ENCODE measurements around the gene IFI35. TPM values are rescaled to one million over a fixed set of nuclear protein-coding genes. Genes with fewer than 3 reads are reported as not detected.
A peak's percentile ranks its signal among the peaks of the same experiment; 100 is the strongest.

IFI35 gene
- total and polyA plus RNA-seq, 2 donors from 2014 or later = 41.4 to 58.6 TPM

GRCh38 chr17:42980766-42981397 lies 25.7 kb upstream of the IFI35 start:
- intact Hi-C loops (cut with DNase I) = no loop called here
- H3K27me3 ChIP-seq (ENCODE audit: control insufficient read depth, insufficient read depth, low read length) = no peaks in the 10 kb centered on the region
- peak overlapping the region; percentile 41 to 76 (median 48) for H3K9ac ChIP-seq (ENCODE audit: low read length in 3 of 3)
- peak overlapping the region; percentile 59 to 92 (median 89) for H3K4me3 ChIP-seq (ENCODE audit: low read length in 3 of 3)
- H3K36me3 ChIP-seq (ENCODE audit: control insufficient read depth in 2 of 3, insufficient read depth in 3 of 3, low read length in 3 of 3) = peaks cover 0 to 2% (median 0%) of the 10 kb centered on the region in 3 donors
- no peak for TF ChIP-seq CTCF (IDR thresholded peaks at IDR 0.05; ENCODE audit: borderline replicate concordance, extremely low read depth, insufficient read depth)
- H3K27ac ChIP-seq (ENCODE audit: low read depth in 2 of 2, low read length in 2 of 2) = peak overlapping the region; percentile 58 to 72
- peak; percentile 53 to 78 (median 69) for DNase-seq
- peaks cover 0 to 16% (median 0%) of the 10 kb centered on the region in 3 donors for H3K4me1 ChIP-seq (ENCODE audit: control insufficient read depth in 2 of 3, insufficient read depth in 2 of 3, low read depth in 1 of 3, low read length in 3 of 3)
- no peaks in the 10 kb centered on the region for H3K9me3 ChIP-seq (ENCODE audit: control insufficient read depth in 2 of 3, insufficient read depth in 1 of 3, low read length in 3 of 3)
- FAIRE-seq = no peak

DNA sequence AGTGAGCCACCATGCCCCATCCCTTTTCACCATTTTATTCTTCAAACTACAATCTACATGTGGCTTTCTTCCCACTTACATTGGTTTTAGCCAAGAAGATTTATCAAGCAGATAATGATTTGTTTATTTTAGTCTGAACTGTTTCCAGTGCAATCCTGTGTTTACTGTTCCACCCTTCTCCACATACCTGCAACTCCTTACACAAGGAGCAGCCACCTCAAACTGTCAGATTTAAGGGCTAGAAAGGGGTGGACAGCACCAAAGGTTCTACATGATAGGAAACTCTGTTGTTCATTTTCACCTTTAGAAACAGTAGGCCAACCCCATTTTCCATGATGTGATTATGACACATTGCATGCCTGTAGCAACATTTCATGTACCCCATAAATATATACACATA lies 24.3 kb upstream of the IFI35 start:
- H3K36me3 ChIP-seq (ENCODE audit: control insufficient read depth in 2 of 3, insufficient read depth in 3 of 3, low read length in 3 of 3) = peaks cover 0 to 6% (median 2%) of the 10 kb centered on the region in 3 donors
- no peak overlapping the region for H3K27ac ChIP-seq (ENCODE audit: low read depth in 2 of 2, low read length in 2 of 2)
- H3K4me3 ChIP-seq (ENCODE audit: low read length in 3 of 3) = peak overlapping the region in 1 of 3 donors; percentile 59
- H3K27me3 ChIP-seq (ENCODE audit: control insufficient read depth, insufficient read depth, low read length) = no peaks in the 10 kb centered on the region
- no peaks in the 10 kb centered on the region for H3K9me3 ChIP-seq (ENCODE audit: control insufficient read depth in 2 of 3, insufficient read depth in 1 of 3, low read length in 3 of 3)
- no peak for TF ChIP-seq CTCF (IDR thresholded peaks at IDR 0.05; ENCODE audit: borderline replicate concordance, extremely low read depth, insufficient read depth)
- peaks cover 0 to 16% (median 0%) of the 10 kb centered on the region in 3 donors for H3K4me1 ChIP-seq (ENCODE audit: control insufficient read depth in 2 of 3, insufficient read depth in 2 of 3, low read depth in 1 of 3, low read length in 3 of 3)
- H3K9ac ChIP-seq (ENCODE audit: low read length in 3 of 3) = no peak overlapping the region
- FAIRE-seq (no peak), DNase-seq (no peak)
- intact Hi-C loops (cut with DNase I) = no loop called here

GRCh38 chr17:42985225-42985624 lies 21.4 kb upstream of the IFI35 start:
- Histone ChIP-seq H3K4me3 (ENCODE audit: low read length in 3 of 3) (no peak overlapping the region), H3K27ac (ENCODE audit: low read depth in 2 of 2, low read length in 2 of 2) (no peak overlapping the region), H3K9ac (ENCODE audit: low read length in 3 of 3) (no peak overlapping the region), H3K36me3 (ENCODE audit: control insufficient read depth in 2 of 3, insufficient read depth in 3 of 3, low read length in 3 of 3) (peaks cover 0 to 21% (median 19%) of the 10 kb centered on the region in 3 donors), H3K4me1 (ENCODE audit: control insufficient read depth in 2 of 3, insufficient read depth in 2 of 3, low read depth in 1 of 3, low read length in 3 of 3) (peaks cover 0 to 7% (median 0%) of the 10 kb centered on the region in 3 donors), H3K27me3 (ENCODE audit: control insufficient read depth, insufficient read depth, low read length) (no peaks in the 10 kb centered on the region), H3K9me3 (ENCODE audit: control insufficient read depth in 2 of 3, insufficient read depth in 1 of 3, low read length in 3 of 3) (no peaks in the 10 kb centered on the region)
- no peak for TF ChIP-seq CTCF (IDR thresholded peaks at IDR 0.05; ENCODE audit: borderline replicate concordance, extremely low read depth, insufficient read depth)
- DNase-seq (no peak), FAIRE-seq (no peak)
- intact Hi-C loops (cut with DNase I) = no loop called here
